H9 (cell line): ENCODE data around the gene CHST8. TPM values are rescaled to one million over a fixed set of nuclear protein-coding genes. Genes with fewer than 3 reads are reported as not detected.

ENCODE experiments used
- DNase-seq: peaks from one replicate; pipeline ENCODE4 v3.0.0-alpha.2; 2017
- H2AFZ ChIP-seq: one replicate; pipeline ENCODE4 v1.6.1; 2013; ENCODE audit warnings: mild to moderate bottlenecking, low read length, control low read depth, moderate library complexity
- H2AK5ac ChIP-seq: 2 replicates; pipeline ENCODE4 v1.6.1; 2013; ENCODE audit warnings: low read length, control low read depth, mixed read lengths; ENCODE audit not compliant: insufficient read length
- H2BK120ac ChIP-seq: one replicate; pipeline ENCODE4 v1.6.1; 2013; ENCODE audit warnings: low read depth, mild to moderate bottlenecking, low read length, control low read depth, inconsistent platforms; ENCODE audit not compliant: poor library complexity, severe bottlenecking
- H2BK12ac ChIP-seq: 2 replicates; pipeline ENCODE4 v1.6.1; 2013; ENCODE audit warnings: low read length, control low read depth, mixed read lengths, low read depth; ENCODE audit not compliant: insufficient read length
- H2BK15ac ChIP-seq: 2 replicates; pipeline ENCODE4 v1.6.1; 2013; ENCODE audit warnings: low read depth, low read length, control low read depth
- H2BK20ac ChIP-seq: one replicate; pipeline ENCODE4 v1.6.1; 2013; ENCODE audit warnings: low read depth, mild to moderate bottlenecking, low read length, control low read depth, inconsistent platforms; ENCODE audit not compliant: poor library complexity, severe bottlenecking
- H2BK5ac ChIP-seq: 2 replicates; pipeline ENCODE4 v1.6.1; 2013; ENCODE audit warnings: low read length, control low read depth, mixed read lengths; ENCODE audit not compliant: insufficient read length
- H3K14ac ChIP-seq: 2 replicates; pipeline ENCODE4 v1.6.1; 2013; ENCODE audit warnings: low read length, control low read depth; ENCODE audit not compliant: insufficient read depth
- H3K18ac ChIP-seq: 2 replicates; pipeline ENCODE4 v1.6.1; 2013; ENCODE audit warnings: low read depth, mild to moderate bottlenecking, mixed read lengths, low read length, control low read depth; ENCODE audit not compliant: insufficient read length
- H3K23ac ChIP-seq: 2 replicates; pipeline ENCODE4 v1.6.1; 2013; ENCODE audit warnings: low read length, control low read depth, mixed read lengths, low read depth; ENCODE audit not compliant: insufficient read length
- H3K23me2 ChIP-seq: 2 replicates; pipeline ENCODE4 v1.6.1; 2013; ENCODE audit warnings: low read depth, mild to moderate bottlenecking, mixed read lengths, low read length, control low read depth; ENCODE audit not compliant: insufficient read length, poor library complexity, severe bottlenecking
- H3K27ac ChIP-seq: 2 replicates; pipeline ENCODE4 v1.5.1; 2013; ENCODE audit warnings: low read length, control low read depth, mixed read lengths, low read depth; ENCODE audit not compliant: insufficient read length
- H3K27me3 ChIP-seq: 2 replicates; pipeline ENCODE4 v1.6.1; 2013; ENCODE audit warnings: low read length, control low read depth, inconsistent platforms; ENCODE audit not compliant: insufficient read depth
- H3K4ac ChIP-seq: 2 replicates; pipeline ENCODE4 v1.6.1; 2013; ENCODE audit warnings: low read depth, mild to moderate bottlenecking, control low read depth, inconsistent platforms, low read length, moderate library complexity
- H3K4me1 ChIP-seq: 2 replicates; pipeline ENCODE4 v1.6.1; 2013; ENCODE audit warnings: low read length, control low read depth, inconsistent platforms; ENCODE audit not compliant: insufficient read depth
- H3K4me2 ChIP-seq: 2 replicates; pipeline ENCODE4 v1.6.1; 2013; ENCODE audit warnings: low read length, control low read depth, mixed read lengths; ENCODE audit not compliant: insufficient read length, insufficient read depth
- H3K56ac ChIP-seq: 2 replicates; pipeline ENCODE4 v1.6.1; 2013; ENCODE audit warnings: low read depth, mild to moderate bottlenecking, mixed read lengths, low read length, control low read depth; ENCODE audit not compliant: insufficient read length
- H3K79me1 ChIP-seq: 2 replicates; pipeline ENCODE4 v1.6.1; 2013; ENCODE audit warnings: low read depth, mild to moderate bottlenecking, moderate library complexity, low read length, control low read depth, inconsistent platforms; ENCODE audit not compliant: insufficient read depth, poor library complexity, severe bottlenecking
- H3K79me2 ChIP-seq: 2 replicates; pipeline ENCODE4 v1.6.1; 2013; ENCODE audit warnings: low read length, control low read depth, inconsistent platforms; ENCODE audit not compliant: insufficient read depth
- H3K9ac ChIP-seq: 2 replicates; pipeline ENCODE4 v1.6.1; 2013; ENCODE audit warnings: low read length, control low read depth, mixed read lengths; ENCODE audit not compliant: insufficient read length; ENCODE audit errors: extremely low read depth
- H3K9me3 ChIP-seq: one replicate; pipeline ENCODE4 v1.6.1; 2013; ENCODE audit warnings: low read depth, low read length, inconsistent platforms; ENCODE audit not compliant: control insufficient read depth
- H3T11ph ChIP-seq: one replicate; pipeline ENCODE4 v1.6.1; 2013; ENCODE audit warnings: mild to moderate bottlenecking, low read length, control low read depth, inconsistent platforms
- H4K20me1 ChIP-seq: one replicate; pipeline ENCODE4 v1.6.1; 2013; ENCODE audit not compliant: control insufficient read depth, insufficient read length, insufficient read depth
- H4K5ac ChIP-seq: 2 replicates; pipeline ENCODE4 v1.6.1; 2013; ENCODE audit warnings: low read depth, mild to moderate bottlenecking, mixed read lengths, low read length, control low read depth; ENCODE audit not compliant: insufficient read length
- H4K8ac ChIP-seq: replicated peaks from 2 replicates; pipeline ENCODE4 v1.6.1; 2013; ENCODE audit warnings: low read length, control low read depth, mixed read lengths, low read depth; ENCODE audit not compliant: insufficient read length
- H4K91ac ChIP-seq: 2 replicates; pipeline ENCODE4 v1.6.1; 2013; ENCODE audit warnings: low read depth, mild to moderate bottlenecking, moderate library complexity, mixed read lengths, low read length, control low read depth; ENCODE audit not compliant: insufficient read length
- H3K27ac Mint-ChIP-seq, 3 experiments: 2 replicates in 2 of 3; 3 replicates in 1 of 3; pipeline ENCODE4 v1.8.0; 2020 to 2021; ENCODE audit warnings: mixed read lengths in 3 of 3, mild to moderate bottlenecking in 1 of 3, moderate library complexity in 1 of 3
- H3K27me3 Mint-ChIP-seq: 2 replicates; pipeline ENCODE4 v1.8.0; 2021; ENCODE audit warnings: low read depth, mild to moderate bottlenecking, moderate library complexity, mixed read lengths
- H3K36me3 Mint-ChIP-seq, 3 experiments: 2 replicates in 2 of 3; 3 replicates in 1 of 3; pipeline ENCODE4 v1.8.0; 2020 to 2021; ENCODE audit warnings: low read depth in 3 of 3, mixed read lengths in 3 of 3; ENCODE audit not compliant: insufficient read depth in 1 of 3
- H3K4me1 Mint-ChIP-seq, 2 experiments: 2 replicates each; pipeline ENCODE4 v1.8.0; 2020; ENCODE audit warnings: mixed read lengths in 2 of 2
- H3K4me3 Mint-ChIP-seq, 2 experiments: 2 replicates in 1 of 2; 3 replicates in 1 of 2; pipeline ENCODE4 v1.8.0; 2020 to 2021; ENCODE audit warnings: mild to moderate bottlenecking in 2 of 2, mixed read lengths in 2 of 2, moderate library complexity in 1 of 2
- H3K9me3 Mint-ChIP-seq, 2 experiments: 2 replicates in 1 of 2; 3 replicates in 1 of 2; pipeline ENCODE4 v1.8.0; 2020; ENCODE audit warnings: mild to moderate bottlenecking in 2 of 2, mixed read lengths in 2 of 2, moderate library complexity in 1 of 2
- CTCF ChIP-seq: fragments of 200-600 bp; sonication (generic); conservative IDR thresholded peaks from 3 replicates; pipeline ENCODE4 v1.8.0; 2021; ENCODE audit warnings: antibody characterized with exemption, mild to moderate bottlenecking
- WGBS: extraction: QIAGEN DNeasy Blood & Tissue Kit; methylation state at CpG from one replicate; pipeline ENCODE4 v1.1.7; 2013; ENCODE audit warnings: missing lambda C conversion rate, low lambda C conversion rate, mixed read lengths; ENCODE audit not compliant: insufficient read length; ENCODE audit errors: extremely low coverage; 5-methylcytosine and 5-hydroxymethylcytosine counted together
- total RNA-seq: library from RNA; stranded (reverse); gene quantifications from 2 replicates; pipeline ENCODE4 v1.2.1, GENCODE V29; 2021

The CHST8 gene
- total RNA-seq, 1 experiment from 2014 or later: 5.1 TPM

GRCh38 chr19:33616346-33616745 lies 5.4 kb upstream of the CHST8 start:
- H3K23me2 ChIP-seq: peaks cover 2% of the 10 kb centered on the region
- H3K4ac ChIP-seq: no peak overlapping the region
- no CpG with 5 or more reads among the region's 4 CpGs for WGBS
- Mint-ChIP-seq H3K36me3 (no peaks in the 10 kb centered on the region), H3K27me3 (peaks cover 83% of the 10 kb centered on the region), H3K27ac (no peak overlapping the region), H3K4me3 (no peak overlapping the region), H3K9me3 (no peaks in the 10 kb centered on the region), H3K4me1 (peaks cover 2% of the 10 kb centered on the region in 2 experiments; a peak in 3 of 4 replicates)
- H2BK15ac ChIP-seq: no peak overlapping the region
- no peak overlapping the region for H2BK12ac ChIP-seq
- no peak overlapping the region for H3K23ac ChIP-seq
- H4K5ac ChIP-seq: no peak overlapping the region
- H2AK5ac ChIP-seq: no peak overlapping the region
- H3T11ph ChIP-seq: no peak overlapping the region
- no peak overlapping the region for H2AFZ ChIP-seq
- no peaks in the 10 kb centered on the region for H3K4me1 ChIP-seq
- H3K27me3 ChIP-seq: peaks cover 14% of the 10 kb centered on the region; the same call in 1 of the 2 replicates
- H3K79me2 ChIP-seq: no peaks in the 10 kb centered on the region
- no peak overlapping the region for H2BK120ac ChIP-seq
- H3K9ac ChIP-seq: no peak overlapping the region
- no peak overlapping the region for H3K56ac ChIP-seq
- H4K20me1 ChIP-seq: no peaks in the 10 kb centered on the region
- H2BK5ac ChIP-seq: no peak overlapping the region
- H3K4me2 ChIP-seq: no peak overlapping the region
- H3K27ac ChIP-seq: no peak overlapping the region
- H3K9me3 ChIP-seq: no peaks in the 10 kb centered on the region
- H4K8ac ChIP-seq: no peak overlapping the region
- H4K91ac ChIP-seq: no peak overlapping the region
- H3K18ac ChIP-seq: no peak overlapping the region
- no peaks in the 10 kb centered on the region for H3K79me1 ChIP-seq
- H3K14ac ChIP-seq: no peak overlapping the region
- DNase-seq: no peak
- no peak overlapping the region for H2BK20ac ChIP-seq
- TF ChIP-seq CTCF: no peak
